GM19025 (cell line): ENCODE results near the gene GAST.

Experiments used
- ATAC-seq: cut with Tn5 transposase; IDR thresholded peaks from one replicate; pipeline ENCODE4 v1.9.1; 2021; ENCODE audit warnings: mild to moderate bottlenecking, low read depth, moderate library complexity; ENCODE audit not compliant: unreplicated experiment

The GAST gene

DNA sequence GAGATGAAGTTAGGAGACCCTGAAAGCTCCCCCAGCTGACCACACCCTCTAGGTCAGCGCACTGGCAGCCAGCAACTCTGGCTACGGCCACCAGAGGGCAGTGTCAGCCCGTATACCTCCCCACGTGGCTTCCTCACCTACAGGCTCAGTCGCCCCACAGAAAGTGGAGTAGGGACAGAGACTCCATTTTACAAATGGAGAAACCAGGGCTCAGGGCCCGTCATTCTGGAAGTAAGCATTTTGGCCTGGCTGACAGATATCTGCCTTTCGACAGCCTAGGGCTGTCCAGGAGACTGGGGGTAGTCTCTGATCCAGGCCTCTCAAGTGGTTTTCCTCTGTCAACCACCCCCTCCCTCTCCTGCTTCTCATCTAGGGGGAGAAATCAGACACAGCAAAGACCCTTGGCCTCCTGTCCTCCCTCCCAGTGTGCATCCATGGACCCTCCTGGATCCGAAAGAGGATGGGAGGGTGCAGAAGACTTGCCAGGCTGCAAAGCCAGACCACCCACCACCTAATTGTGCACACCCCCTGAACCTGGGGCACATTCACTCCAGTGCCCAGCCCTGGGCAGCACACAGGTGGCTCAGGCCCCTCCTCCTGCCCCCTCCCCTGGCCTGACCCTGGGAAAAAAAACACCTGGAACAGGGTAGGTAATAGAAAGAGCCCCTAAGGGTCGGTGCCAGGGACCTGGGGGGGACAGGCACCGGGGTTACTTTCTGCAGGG is 26.1 kb downstream of the GAST start:
- no peak for ATAC-seq

DNA sequence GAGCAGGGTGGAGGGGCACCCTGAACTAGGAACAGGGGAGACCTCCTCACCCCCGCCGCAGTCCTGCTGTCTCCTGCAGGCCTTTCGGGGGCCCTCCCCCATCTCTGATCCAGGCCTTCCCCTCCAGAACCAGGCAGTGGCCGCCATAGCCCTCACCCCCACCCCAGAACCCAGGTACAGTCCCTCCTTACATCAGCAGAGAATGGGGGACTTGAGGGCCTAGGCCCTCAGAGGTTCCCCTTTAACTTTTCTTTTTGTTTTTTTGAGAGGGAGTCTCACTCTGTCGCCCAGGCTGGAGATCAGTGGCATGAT is 26.6 kb downstream of the GAST start:
- ATAC-seq, result no peak

DNA sequence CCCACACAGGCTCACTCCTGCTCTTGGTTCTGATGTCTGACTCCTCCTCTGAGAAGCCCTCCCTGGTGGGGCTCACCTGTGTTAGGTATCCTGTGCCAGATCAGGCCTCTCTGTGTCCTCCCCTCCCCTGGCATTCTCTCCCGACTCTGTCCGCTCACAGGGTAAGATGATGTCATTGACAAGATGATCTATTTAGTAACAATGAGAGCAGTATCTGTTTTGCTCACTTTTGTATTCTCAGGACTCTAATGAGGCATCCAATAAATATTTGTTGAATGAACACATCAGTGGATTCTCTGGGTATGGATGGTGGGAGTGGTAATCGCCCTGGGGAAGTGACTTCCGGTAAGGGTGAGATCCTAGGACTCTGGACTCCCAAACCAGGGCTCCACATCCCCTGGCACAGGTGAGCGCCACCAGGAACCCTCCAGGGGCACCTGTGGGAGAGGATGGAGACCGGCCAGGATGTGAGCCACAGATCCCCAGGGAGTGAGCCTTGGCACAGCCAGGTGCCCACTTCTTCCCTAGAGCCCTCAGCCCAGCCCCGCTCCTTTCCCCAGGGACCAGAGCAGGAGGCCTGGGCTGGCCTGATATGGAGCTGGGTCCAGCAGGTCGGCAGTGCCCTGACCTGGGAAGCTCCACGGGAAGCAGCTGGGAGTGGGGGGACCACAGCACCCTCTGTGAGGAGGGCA is 27.7 kb downstream of the GAST start:
- no peak for ATAC-seq

DNA sequence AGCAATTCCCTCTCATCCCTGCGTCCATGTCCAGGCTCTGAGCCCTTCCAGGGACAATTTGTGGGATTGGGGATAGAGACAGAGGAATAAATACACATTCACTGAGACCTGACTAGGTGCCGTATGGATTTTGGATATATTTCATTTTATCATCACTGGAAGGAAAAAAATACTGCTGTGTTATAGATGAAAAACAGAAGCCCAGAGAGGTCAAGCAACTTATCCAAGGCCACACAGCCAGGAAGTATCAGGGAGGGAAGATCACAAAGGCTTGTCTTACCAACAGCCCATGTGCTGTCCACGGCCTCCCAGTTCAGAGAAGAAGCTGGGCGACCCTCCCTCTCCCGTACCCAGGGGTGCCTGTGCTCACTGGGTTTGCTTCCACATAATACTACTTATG is 28.4 kb downstream of the GAST start:
- ATAC-seq, result no peak

DNA sequence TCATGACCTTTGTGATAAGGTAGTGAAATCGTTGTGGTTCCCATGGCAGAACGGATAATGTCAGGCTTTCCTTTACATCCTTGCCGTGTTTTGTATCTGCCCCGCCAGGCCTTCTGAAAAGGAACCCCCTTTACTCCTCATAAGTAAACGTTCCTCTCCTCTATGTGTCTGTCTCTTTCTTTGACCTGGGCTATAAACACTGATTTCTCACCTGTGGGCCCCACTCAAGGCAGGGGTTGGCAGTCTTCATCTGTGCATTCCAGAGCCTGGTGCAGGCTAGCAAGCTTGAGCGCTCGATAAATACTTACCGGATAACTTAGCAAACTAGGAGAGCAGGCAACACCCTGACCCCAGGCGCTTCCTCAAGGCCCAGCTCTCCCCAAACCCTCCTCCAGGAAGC is 29.6 kb downstream of the GAST start:
- no peak for ATAC-seq

DNA sequence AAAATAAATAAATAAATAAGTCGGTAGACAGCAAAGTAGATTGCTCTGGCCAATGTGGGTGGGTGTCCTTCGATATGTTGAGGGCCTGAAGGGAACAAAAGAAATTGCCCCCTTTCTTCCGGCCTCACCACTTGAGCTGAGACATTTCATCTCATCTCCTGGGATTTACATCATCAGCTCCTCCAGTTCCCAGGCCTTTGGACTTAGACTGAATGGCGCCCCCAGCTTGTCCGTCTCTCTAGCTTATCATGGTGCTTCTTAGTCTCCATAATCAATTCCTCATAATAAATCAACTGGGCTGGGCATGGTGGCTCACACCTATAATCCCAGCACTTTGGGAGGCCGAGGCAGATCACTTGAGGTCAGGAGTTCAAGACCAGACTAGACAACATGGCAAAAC is 36.1 kb downstream of the GAST start:
- ATAC-seq, result no peak

DNA sequence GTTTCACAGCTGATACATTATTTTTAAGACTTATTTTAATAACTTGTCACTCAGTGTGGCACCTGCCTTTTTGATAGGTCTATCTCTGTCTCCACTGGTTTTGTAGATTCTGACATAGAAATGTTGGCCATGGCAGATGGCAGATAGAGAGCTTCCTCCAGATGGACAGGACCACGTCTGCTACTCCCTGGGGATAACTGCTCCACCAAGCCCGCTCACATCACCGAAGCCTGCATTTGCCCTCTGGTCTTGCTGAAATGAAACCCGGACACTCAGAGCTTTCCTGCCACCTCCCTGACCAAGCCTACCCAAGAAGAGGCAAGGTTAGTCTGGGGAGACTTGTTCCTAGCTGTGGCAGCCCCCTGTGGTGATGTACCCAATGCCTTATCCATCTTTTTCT is 38.7 kb downstream of the GAST start:
- ATAC-seq, result no peak

DNA sequence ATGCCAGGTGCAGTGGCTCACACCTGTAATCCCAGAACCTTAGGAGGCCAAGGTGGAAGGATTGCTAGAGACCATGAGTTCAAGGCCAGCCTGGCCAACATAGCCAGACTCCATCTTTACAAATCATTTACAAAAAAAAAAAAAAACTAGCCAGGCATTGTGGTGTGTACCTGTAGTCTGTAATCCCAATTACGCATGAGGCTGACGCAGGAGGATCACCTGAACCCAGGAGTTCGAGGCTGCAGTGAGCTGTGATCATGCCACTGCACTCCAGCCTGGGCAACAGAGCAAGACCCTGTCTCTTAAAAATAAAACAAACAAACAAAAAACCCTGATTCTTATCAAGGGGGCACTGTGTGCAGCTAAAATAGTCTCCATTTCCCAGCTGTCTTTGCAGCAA is 39.2 kb downstream of the GAST start:
- ATAC-seq, result no peak

DNA sequence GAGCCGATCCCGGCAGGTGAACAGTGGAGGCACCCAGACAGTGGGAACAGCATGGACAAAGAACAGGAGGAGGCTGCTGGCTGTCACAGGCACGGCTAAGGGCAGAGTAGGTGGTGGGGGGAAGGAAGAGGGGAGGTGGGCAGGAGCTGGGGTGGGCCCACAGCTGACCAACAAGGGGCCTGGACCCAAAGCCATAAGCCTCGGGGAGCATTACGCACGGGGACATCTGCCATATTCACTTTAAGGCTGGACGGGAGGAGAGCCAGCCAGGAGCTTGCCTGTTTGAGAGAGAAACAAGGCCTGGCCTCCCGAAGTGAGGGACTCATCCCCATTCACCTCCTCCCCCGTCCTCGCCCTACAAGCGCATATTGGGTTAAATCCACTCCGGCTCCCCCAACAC is 41.9 kb downstream of the GAST start:
- no peak for ATAC-seq

DNA sequence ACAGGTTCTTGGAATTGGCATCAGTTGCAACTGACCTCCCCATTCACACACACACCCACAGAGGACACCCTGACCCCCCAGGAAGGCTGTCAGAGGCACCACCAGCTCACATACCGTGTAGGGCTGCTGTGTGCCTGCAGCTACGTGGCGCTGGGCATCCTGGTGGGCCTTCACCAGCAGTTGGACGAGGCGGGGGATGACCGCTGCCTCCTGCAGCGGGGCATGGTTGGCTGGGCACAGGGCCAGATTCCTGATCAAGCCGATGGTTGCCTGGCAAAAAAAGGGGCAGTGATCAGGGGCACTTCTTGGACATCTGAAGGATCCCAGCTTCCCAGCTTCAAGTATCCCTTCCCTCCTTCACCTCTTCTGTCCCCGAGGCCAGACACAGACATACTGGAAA is 46.5 kb downstream of the GAST start:
- no peak for ATAC-seq

DNA sequence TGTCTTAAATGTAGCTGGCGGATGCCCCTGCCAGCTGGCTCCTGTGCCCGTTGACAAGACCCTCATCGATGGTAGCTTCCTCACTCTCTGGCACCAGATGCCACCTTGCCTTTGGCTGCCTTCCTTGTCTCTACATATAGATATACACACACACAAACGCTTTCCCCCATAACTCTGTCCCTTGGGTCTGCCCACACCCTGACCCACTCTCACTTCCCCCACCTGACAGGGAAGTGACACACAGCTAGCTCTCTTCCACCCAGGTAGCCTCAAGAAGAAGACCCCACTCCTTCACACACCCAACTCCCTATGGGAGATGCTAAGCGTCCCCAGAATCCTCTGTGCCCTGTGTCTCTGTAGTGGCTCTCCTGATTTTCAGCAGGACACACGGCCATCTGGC is 48.7 kb downstream of the GAST start:
- no peak for ATAC-seq

DNA sequence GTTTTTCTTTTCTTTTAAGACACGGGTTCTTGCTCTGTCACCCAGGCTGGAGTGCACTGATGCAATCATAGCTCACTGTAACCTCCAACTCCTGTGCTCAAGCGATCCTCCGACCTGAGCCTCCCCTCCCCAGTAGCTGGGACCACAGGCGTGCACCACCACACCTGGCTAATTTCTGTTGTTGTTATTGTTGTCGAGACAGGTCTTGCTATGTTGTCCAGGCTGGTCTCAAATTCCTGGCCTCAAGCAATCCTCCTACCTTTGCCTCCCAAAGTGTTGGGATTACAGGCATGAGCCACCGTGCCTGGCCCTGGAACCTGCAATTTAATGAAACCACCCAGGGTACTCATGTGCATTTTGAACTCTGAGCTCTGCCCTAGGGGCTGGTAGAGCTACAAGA is 50.3 kb downstream of the GAST start:
- ATAC-seq, result no peak

DNA sequence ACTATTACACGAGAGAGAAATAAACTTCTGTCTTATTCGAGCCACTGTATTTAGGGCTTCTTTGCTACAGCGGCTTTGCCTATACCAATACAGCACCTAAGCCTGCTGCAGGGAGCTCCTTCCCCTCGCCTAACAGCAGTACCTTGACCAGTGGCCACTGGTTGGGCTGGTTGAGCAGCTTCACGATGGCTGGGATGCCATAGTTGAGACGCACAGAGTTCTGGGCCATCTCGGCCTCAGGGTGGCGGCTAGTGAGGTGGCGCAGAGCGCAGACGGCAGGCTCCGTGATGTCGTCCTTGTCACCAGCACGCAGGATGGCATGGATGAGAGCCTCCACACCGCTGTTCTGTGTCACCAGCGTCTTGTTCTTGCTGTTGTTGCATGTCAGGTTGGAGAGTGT is 50.7 kb downstream of the GAST start:
- no peak for ATAC-seq

DNA sequence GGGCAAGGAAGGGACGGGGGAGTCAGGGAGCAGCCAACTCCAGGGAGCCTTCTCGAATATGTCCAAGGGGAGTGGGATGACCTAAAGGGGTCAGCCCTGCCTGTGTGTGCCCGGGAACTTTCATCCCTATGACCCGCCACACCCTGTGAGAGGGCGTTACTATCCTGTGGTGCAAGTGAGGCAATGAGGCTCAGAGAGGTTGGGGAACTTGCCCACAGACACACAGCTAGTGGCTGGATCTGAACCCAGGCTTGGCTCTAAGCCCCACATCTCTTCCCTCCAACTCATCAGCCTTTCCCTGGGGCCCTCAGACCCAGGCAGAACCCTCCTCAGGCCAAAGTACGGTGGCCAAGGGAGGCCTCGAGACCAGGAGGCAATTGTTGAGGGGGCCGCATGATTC is 51.2 kb downstream of the GAST start:
- ATAC-seq, result no peak
